ENCODE results near the gene PDCD2. TPM values are rescaled to one million over a fixed set of nuclear protein-coding genes. Genes with fewer than 3 reads are reported as not detected.
A peak's percentile ranks its signal among the peaks of the same experiment; 100 is the strongest.

Gene PDCD2
- total and polyA plus RNA-seq, 2 donors (not counting 1 experiment from before 2014, with no cell fraction given) = 50.0 to 64.5 TPM

GRCh38 chr6:170590725-170591124, 6.3 kb upstream of the PDCD2 start:
- Histone ChIP-seq H3K27ac (ENCODE audit: low read length in 2 of 2) (no peak overlapping the region), H3K27me3 (replicated peaks in 1 of 4; ENCODE audit: control extremely low read depth in 1 of 4, control insufficient read depth in 3 of 4, insufficient read depth in 4 of 4, low read length in 3 of 4) (peaks cover 0 to 14% (median 4%) of the 10 kb centered on the region in 4 experiments), H3K79me2 (ENCODE audit: control insufficient read depth, insufficient read depth, low read length) (no peaks in the 10 kb centered on the region), H3K4me3 (ENCODE audit: control extremely low read depth in 1 of 5, extremely low read depth in 1 of 5, insufficient read depth in 1 of 5, low read depth in 2 of 5, low read length in 4 of 5) (no peak overlapping the region), H3K4me2 (replicated peaks; ENCODE audit: low read depth, low read length, poor library complexity, severe bottlenecking) (no peak overlapping the region), H3K9me3 (ENCODE audit: control extremely low read depth in 1 of 3, control insufficient read depth in 2 of 3, insufficient read depth in 1 of 3, low read length in 2 of 3) (peaks cover 3 to 34% (median 7%) of the 10 kb centered on the region in 3 donors), H4K20me1 (ENCODE audit: control insufficient read depth, insufficient read depth, low read length, poor library complexity, severe bottlenecking) (no peaks in the 10 kb centered on the region), H3K4me1 (ENCODE audit: control insufficient read depth in 2 of 2, insufficient read depth in 2 of 2, low read length in 2 of 2) (no peaks in the 10 kb centered on the region), H3K36me3 (replicated peaks in 1 of 2; ENCODE audit: control extremely low read depth in 1 of 2, control insufficient read depth in 1 of 2, extremely low read depth in 1 of 2, insufficient read depth in 2 of 2, low read length in 1 of 2) (no peaks in the 10 kb centered on the region), H3K9ac (ENCODE audit: low read length) (no peak overlapping the region), H2AFZ (ENCODE audit: insufficient read depth, low read depth, low read length, poor library complexity, severe bottlenecking) (no peak overlapping the region)
- Mint-ChIP-seq H3K4me3 (no peak overlapping the region), H3K27ac (no peak overlapping the region), H3K9me3 (ENCODE audit: insufficient read depth) (peaks cover 16% of the 10 kb centered on the region), H3K27me3 (peaks cover 27% of the 10 kb centered on the region), H3K4me1 (no peaks in the 10 kb centered on the region)
- ATAC-seq (ENCODE audit: low read depth) (no peak), DNase-seq (no peak)
- TF ChIP-seq CTCF (IDR thresholded peaks at IDR 0.05) (no peak), EZH2 (IDR thresholded peaks at IDR 0.05; ENCODE audit: borderline replicate concordance, insufficient read depth, low read depth, low read length, poor library complexity, severe bottlenecking) (no peak)
- WGBS (ENCODE audit: insufficient coverage) = no CpG with 5 or more reads among the region's 1 CpG
- POLR2A ChIA-PET = no interaction called here
- CTCF ChIA-PET = no interaction called here
- intact Hi-C loops (cut with micrococcal nuclease) = no loop called here

GRCh38 chr6:170584954-170585498, 589 bp upstream of the PDCD2 start:
- no peak for DNase-seq
- H3K9ac ChIP-seq (ENCODE audit: low read length) = peak overlapping the region; percentile 85
- CTCF ChIA-PET = interaction anchor here (1.0 to 1.6 kb wide), 2 partner anchors 26 to 31 kb away, joined by 5 read pairs; partner anchors contain the start of gene TBP
- H3K27ac Mint-ChIP-seq = peak overlapping the region; percentile 96
- ATAC-seq (ENCODE audit: low read depth) = no peak
- peaks cover 4% of the 10 kb centered on the region for H3K27me3 Mint-ChIP-seq
- peaks cover 3% of the 10 kb centered on the region for H3K9me3 Mint-ChIP-seq (ENCODE audit: insufficient read depth)
- peaks cover 0 to 4% (median 0%) of the 10 kb centered on the region in 3 donors for H3K9me3 ChIP-seq (ENCODE audit: control extremely low read depth in 1 of 3, control insufficient read depth in 2 of 3, insufficient read depth in 1 of 3, low read length in 2 of 3)
- TF ChIP-seq CTCF (IDR thresholded peaks at IDR 0.05) (no peak), EZH2 (IDR thresholded peaks at IDR 0.05; ENCODE audit: borderline replicate concordance, insufficient read depth, low read depth, low read length, poor library complexity, severe bottlenecking) (no peak)
- no peaks in the 10 kb centered on the region for H4K20me1 ChIP-seq (ENCODE audit: control insufficient read depth, insufficient read depth, low read length, poor library complexity, severe bottlenecking)
- peaks cover 12 to 22% of the 10 kb centered on the region in 2 experiments for H3K36me3 ChIP-seq (replicated peaks in 1 of 2; ENCODE audit: control extremely low read depth in 1 of 2, control insufficient read depth in 1 of 2, extremely low read depth in 1 of 2, insufficient read depth in 2 of 2, low read length in 1 of 2)
- peaks cover 8% of the 10 kb centered on the region for H3K79me2 ChIP-seq (ENCODE audit: control insufficient read depth, insufficient read depth, low read length)
- peaks cover 0 to 9% (median 0%) of the 10 kb centered on the region in 4 experiments for H3K27me3 ChIP-seq (replicated peaks in 1 of 4; ENCODE audit: control extremely low read depth in 1 of 4, control insufficient read depth in 3 of 4, insufficient read depth in 4 of 4, low read length in 3 of 4)
- H3K4me1 ChIP-seq (ENCODE audit: control insufficient read depth in 2 of 2, insufficient read depth in 2 of 2, low read length in 2 of 2) = peaks cover 14 to 16% of the 10 kb centered on the region in 2 donors
- peaks cover 25% of the 10 kb centered on the region for H3K4me1 Mint-ChIP-seq
- H3K4me3 ChIP-seq (ENCODE audit: control extremely low read depth in 1 of 5, extremely low read depth in 1 of 5, insufficient read depth in 1 of 5, low read depth in 2 of 5, low read length in 4 of 5) = peak overlapping the region; percentile 74 to 85 (median 82)
- H3K4me2 ChIP-seq (replicated peaks; ENCODE audit: low read depth, low read length, poor library complexity, severe bottlenecking) = peak overlapping the region; percentile 88
- H3K27ac ChIP-seq (ENCODE audit: low read length in 2 of 2) = peak overlapping the region; percentile 82 to 86
- peak overlapping the region; percentile 98 for H3K4me3 Mint-ChIP-seq
- intact Hi-C loops (cut with micrococcal nuclease) = loop anchor here (1.0 kb wide), 3 partner anchors 31 to 883 kb away; partner anchors contain the start of genes C6orf120, DYNLT2, ERMARD and TBP
- 0% methylated on average over 3 of the region's 6 CpGs for WGBS (ENCODE audit: insufficient coverage)
- POLR2A ChIA-PET = interaction anchor here (1.0 to 2.0 kb wide), 2 partner anchors 14 to 32 kb away, joined by 3 to 19 read pairs; partner anchors contain the start of genes PSMB1 and TBP
- peak overlapping the region; percentile 97 for H2AFZ ChIP-seq (ENCODE audit: insufficient read depth, low read depth, low read length, poor library complexity, severe bottlenecking)
